ENCODE measurements around the gene SPATA2L. TPM values are rescaled to one million over a fixed set of nuclear protein-coding genes. Genes with fewer than 3 reads are reported as not detected.

SPATA2L gene
- total and polyA plus RNA-seq, 2 of the 8 experiments (the other 6 are each of a cell fraction or from before 2014, with no cell fraction given), result 9.3 to 12.5 TPM

DNA sequence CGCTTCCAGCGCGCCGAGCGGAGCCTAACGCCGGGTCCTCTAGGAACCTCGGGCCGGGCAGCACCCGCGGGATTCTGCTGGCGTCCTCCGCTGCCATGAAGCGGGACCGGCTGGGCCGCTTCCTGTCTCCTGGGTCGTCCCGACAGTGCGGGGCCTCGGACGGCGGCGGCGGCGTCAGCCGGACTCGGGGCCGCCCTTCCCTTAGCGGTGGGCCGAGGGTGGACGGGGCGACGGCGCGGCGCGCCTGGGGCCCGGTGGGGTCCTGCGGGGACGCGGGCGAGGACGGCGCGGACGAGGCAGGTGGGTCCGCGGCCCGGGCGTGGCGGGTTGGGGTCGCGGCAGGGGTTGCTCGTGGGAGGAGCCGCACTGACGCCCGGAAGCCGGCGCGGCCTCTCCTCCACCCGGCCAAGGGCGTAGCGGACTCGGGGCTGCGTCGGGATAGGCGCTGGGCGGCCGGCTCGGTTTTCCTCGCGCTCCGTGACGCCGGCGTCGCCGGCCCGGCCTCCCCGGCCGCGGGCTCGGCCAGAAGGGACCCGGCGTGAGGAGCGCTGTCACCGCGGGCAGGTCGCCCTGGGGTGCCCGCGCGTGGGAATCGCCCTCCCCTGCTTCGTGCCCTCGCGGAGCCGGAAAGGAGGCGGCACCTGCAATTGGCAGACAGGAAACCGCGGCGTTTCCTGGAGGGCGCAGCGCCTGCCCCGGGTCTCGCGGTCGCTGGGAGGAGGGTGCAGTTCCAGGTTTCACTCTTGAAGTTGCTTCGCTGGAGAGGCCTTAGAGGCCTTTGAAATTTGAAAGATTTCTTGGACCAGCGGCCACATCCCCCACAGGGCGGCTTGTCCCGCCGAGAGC is 20.3 kb upstream of the SPATA2L start (continued):
- TF ChIP-seq CBX5 (IDR thresholded peaks at IDR 0.05; ENCODE audit: low read depth, low read length) (no peak), TAF7 (optimal IDR thresholded peaks at IDR 0.05; ENCODE audit: borderline replicate concordance, low read depth, low read length) (peak; percentile 15), CHD1 (IDR thresholded peaks at IDR 0.05; ENCODE audit: low read depth, low read length) (no peak), GTF2F1 (IDR thresholded peaks at IDR 0.05; ENCODE audit: borderline replicate concordance, low read depth, low read length) (no peak), JUN (IDR thresholded peaks at IDR 0.05; ENCODE audit: low read depth, low read length) (no peak), ATF3 (IDR thresholded peaks at IDR 0.05; ENCODE audit: insufficient read depth, low read depth, low read length) (no peak), POLR2AphosphoS5 (IDR thresholded peaks at IDR 0.05; ENCODE audit: low read depth, low read length) (no peak), SP1 (IDR thresholded peaks at IDR 0.05; ENCODE audit: low read depth, low read length) (no peak), BACH1 (IDR thresholded peaks at IDR 0.05; ENCODE audit: low read length) (no peak), CHD2 (IDR thresholded peaks at IDR 0.05; ENCODE audit: low read length) (no peak), RXRA (IDR thresholded peaks at IDR 0.05; ENCODE audit: insufficient read depth, low read depth, low read length) (no peak), ASH2L (IDR thresholded peaks at IDR 0.05; ENCODE audit: low read length) (peak; percentile 11), HDAC2 (IDR thresholded peaks at IDR 0.05; ENCODE audit: borderline replicate concordance in 1 of 2, low read depth in 2 of 2, low read length in 2 of 2) (no peak), KDM1A (IDR thresholded peaks at IDR 0.05; ENCODE audit: borderline replicate concordance, low read length) (no peak), EP300 (IDR thresholded peaks at IDR 0.05; ENCODE audit: borderline replicate concordance in 1 of 2, low read depth in 2 of 2, low read length in 2 of 2) (no peak), YY1 (IDR thresholded peaks at IDR 0.05; ENCODE audit: low read depth, low read length) (no peak), NRF1 (IDR thresholded peaks at IDR 0.05; ENCODE audit: low read depth, low read length) (no peak), ZNF274 (IDR thresholded peaks at IDR 0.05; ENCODE audit: borderline replicate concordance, extremely low read depth, low read length) (no peak)
- TF ChIP-seq, protein P1, sequence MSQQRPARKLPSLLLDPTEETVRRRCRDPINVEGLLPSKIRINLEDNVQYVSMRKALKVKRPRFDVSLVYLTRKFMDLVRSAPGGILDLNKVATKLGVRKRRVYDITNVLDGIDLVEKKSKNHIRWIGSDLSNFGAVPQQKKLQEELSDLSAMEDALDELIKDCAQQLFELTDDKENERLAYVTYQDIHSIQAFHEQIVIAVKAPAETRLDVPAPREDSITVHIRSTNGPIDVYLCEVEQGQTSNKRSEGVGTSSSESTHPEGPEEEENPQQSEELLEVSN (IDR thresholded peaks at IDR 0.05), result peak; percentile 37; the same call in 1 of the 2 replicates
- TF ChIP-seq, protein P2, sequence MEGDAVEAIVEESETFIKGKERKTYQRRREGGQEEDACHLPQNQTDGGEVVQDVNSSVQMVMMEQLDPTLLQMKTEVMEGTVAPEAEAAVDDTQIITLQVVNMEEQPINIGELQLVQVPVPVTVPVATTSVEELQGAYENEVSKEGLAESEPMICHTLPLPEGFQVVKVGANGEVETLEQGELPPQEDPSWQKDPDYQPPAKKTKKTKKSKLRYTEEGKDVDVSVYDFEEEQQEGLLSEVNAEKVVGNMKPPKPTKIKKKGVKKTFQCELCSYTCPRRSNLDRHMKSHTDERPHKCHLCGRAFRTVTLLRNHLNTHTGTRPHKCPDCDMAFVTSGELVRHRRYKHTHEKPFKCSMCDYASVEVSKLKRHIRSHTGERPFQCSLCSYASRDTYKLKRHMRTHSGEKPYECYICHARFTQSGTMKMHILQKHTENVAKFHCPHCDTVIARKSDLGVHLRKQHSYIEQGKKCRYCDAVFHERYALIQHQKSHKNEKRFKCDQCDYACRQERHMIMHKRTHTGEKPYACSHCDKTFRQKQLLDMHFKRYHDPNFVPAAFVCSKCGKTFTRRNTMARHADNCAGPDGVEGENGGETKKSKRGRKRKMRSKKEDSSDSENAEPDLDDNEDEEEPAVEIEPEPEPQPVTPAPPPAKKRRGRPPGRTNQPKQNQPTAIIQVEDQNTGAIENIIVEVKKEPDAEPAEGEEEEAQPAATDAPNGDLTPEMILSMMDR (IDR thresholded peaks at IDR 0.05; ENCODE audit: control extremely low read depth in 1 of 3, insufficient read depth in 1 of 3, low read depth in 1 of 3, low read length in 3 of 3), result no peak

Data from H1 (cell line).